Skin epidermis (tissue), 12 donors: ENCODE results near the gene UBE2D4.
"Not testable (repeated sequence)": the region's sequence is repeated elsewhere in the genome, so short reads cannot be mapped to it uniquely, and the experiment has no call there.

ENCODE experiments used
- H3K27ac ChIP-seq, 21 experiments: fragments of 200-600 bp; sonication (generic) in 11 of 21; one replicate each; pipeline ENCODE4 v1.5.0; 2020; ENCODE audit warnings: mild to moderate bottlenecking in 3 of 21, inconsistent platforms in 2 of 21, moderate library complexity in 2 of 21
- H3K4me3 ChIP-seq, 7 experiments: fragments of 200-600 bp; sonication (generic) in 2 of 7; one replicate each; pipeline ENCODE4 v1.5.0; 2020; ENCODE audit warnings: inconsistent platforms in 2 of 7, mild to moderate bottlenecking in 2 of 7, moderate library complexity in 1 of 7

The UBE2D4 gene

DNA sequence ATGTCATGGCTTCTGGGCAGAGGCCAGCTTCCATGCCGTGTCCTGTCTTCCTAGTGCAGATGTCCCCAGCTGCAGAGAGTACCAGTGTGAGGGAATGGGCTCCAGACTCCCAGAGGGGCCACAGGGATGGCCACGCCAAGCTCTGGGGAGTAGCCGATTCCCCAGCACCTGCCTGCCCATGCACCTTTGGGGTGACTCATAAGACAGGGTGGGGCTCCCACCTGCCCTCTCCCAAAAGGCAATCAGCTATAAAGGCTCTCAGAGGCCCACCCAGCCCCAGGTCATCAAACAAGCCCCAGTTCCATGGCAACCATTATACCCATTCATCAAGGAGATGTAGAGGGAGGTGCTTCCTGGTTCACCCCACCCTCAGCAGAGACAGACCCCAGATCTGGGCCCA, 71.3 kb downstream of the UBE2D4 start, which contains the start of gene SPDYE1:
SPDYE1 (plus strand) TSS at position 366 of the 400 bp plus-strand sequence. CDS start 2,053 bp downstream, outside the sequence.
- H3K4me3 ChIP-seq, H3K27ac ChIP-seq: not testable (repeated sequence)
